OCI-LY3 (cell line): Measurements from ENCODE around the gene CD63.
A peak's percentile ranks its signal among the peaks of the same experiment; 100 is the strongest.

ENCODE experiments used
- H2AFZ ChIP-seq: fragments of 200-600, 300-600 bp; shearing (Covaris generic); 2 replicates; pipeline ENCODE4 v1.6.0; 2014; ENCODE audit warnings: antibody characterized with exemption, low read depth, low read length
- H3K27ac ChIP-seq: fragments of 200-600, 300-600 bp; sonication (generic); 2 replicates; pipeline ENCODE4 v1.5.1; 2014; ENCODE audit warnings: mild to moderate bottlenecking, low read length, moderate library complexity, mixed read lengths
- H3K27me3 ChIP-seq: fragments of 200-600, 300-600 bp; sonication (generic); 2 replicates; pipeline ENCODE4 v1.6.1; 2014; ENCODE audit warnings: low read depth, low read length, mixed read lengths
- H3K36me3 ChIP-seq: fragments of 200-600, 300-600 bp; sonication (generic); replicated peaks from 2 replicates; pipeline ENCODE3; 2014; ENCODE audit warnings: low read depth, low read length, mixed read lengths
- H3K4me1 ChIP-seq: fragments of 300-600, 200-600 bp; sonication (generic); 2 replicates; pipeline ENCODE4 v1.6.1; 2014; ENCODE audit warnings: low read length, mixed read lengths
- H3K4me2 ChIP-seq: fragments of 200-600, 300-600 bp; sonication (generic); 2 replicates; pipeline ENCODE4 v1.6.1; 2014; ENCODE audit warnings: low read length, mixed read lengths
- H3K4me3 ChIP-seq: fragments of 300-600, 200-600 bp; sonication (generic); 2 replicates; pipeline ENCODE4 v1.5.1; 2014; ENCODE audit warnings: antibody characterized with exemption, mild to moderate bottlenecking, low read length, moderate library complexity
- H3K79me2 ChIP-seq: fragments of 300-600, 200-600 bp; shearing (Covaris generic); 2 replicates; pipeline ENCODE4 v1.6.1; 2014; ENCODE audit warnings: mild to moderate bottlenecking, low read length, mixed read lengths
- H3K9ac ChIP-seq: fragments of 300-600, 200-600 bp; shearing (Covaris generic); 2 replicates; pipeline ENCODE4 v1.6.0; 2014; ENCODE audit warnings: mild to moderate bottlenecking, low read length, moderate library complexity
- H3K9me3 ChIP-seq: fragments of 200-600, 300-600 bp; shearing (Covaris generic); 2 replicates; pipeline ENCODE4 v1.6.1; 2014; ENCODE audit warnings: low read length, mixed read lengths; ENCODE audit not compliant: insufficient read depth
- H4K20me1 ChIP-seq: fragments of 200-600, 300-600 bp; sonication (generic); 2 replicates; pipeline ENCODE4 v1.6.1; 2016; ENCODE audit warnings: low read length, mixed read lengths; ENCODE audit not compliant: insufficient read depth
- CTCF ChIP-seq: fragments of 200-600, 300-600 bp; sonication (generic); IDR thresholded peaks from 2 replicates; pipeline ENCODE4 v1.5.1; 2014; ENCODE audit warnings: antibody characterized with exemption, low read length, low read depth
- EZH2phosphoT487 ChIP-seq: fragments of 200-600 bp; shearing (Covaris generic); IDR thresholded peaks from 2 replicates; pipeline ENCODE4 v1.6.1; 2018; ENCODE audit warnings: antibody characterized with exemption, mixed run types, low read depth

Gene CD63

DNA sequence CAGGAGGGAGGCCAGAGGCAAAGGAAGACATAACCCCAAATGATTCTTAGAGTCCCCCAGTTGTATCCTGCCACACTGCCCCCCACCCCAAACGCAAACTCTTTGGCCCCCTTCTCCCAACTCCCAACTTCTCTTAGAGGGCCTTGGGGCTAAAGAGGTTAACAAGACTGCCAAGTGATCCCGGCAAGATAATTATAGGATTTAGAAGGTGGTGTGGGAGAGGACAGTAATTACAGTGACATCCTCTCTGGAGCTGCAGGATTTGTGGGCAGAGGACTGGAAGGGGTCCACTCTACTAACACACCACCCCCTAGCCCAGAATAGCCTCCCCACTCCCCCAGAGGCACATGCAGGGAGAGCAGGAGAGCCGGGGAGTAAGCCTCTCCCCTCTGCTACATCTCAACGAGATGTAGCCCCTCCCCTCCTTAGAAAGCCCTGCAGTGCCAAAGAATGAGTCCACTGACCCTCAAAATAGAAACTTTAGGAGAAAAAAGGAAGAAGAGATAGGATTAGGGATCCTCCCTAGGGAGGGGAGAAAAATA is 8.8 kb upstream of the CD63 start:
- H4K20me1 ChIP-seq = no peaks in the 10 kb centered on the region
- peak overlapping the region; percentile 88 for H2AFZ ChIP-seq
- peak; percentile 2; the same call in 1 of the 2 replicates for TF ChIP-seq CTCF
- no peak for TF ChIP-seq EZH2phosphoT487
- no peaks in the 10 kb centered on the region for H3K79me2 ChIP-seq
- no peaks in the 10 kb centered on the region for H3K36me3 ChIP-seq
- no peaks in the 10 kb centered on the region for H3K9me3 ChIP-seq
- H3K9ac ChIP-seq = peak overlapping the region; percentile 83
- peak overlapping the region; percentile 94 for H3K4me2 ChIP-seq
- peaks cover 8% of the 10 kb centered on the region; the same call in 1 of the 2 replicates for H3K27me3 ChIP-seq
- H3K4me3 ChIP-seq = peak overlapping the region; percentile 87
- peak overlapping the region; percentile 28; the same call in 1 of the 2 replicates for H3K27ac ChIP-seq
- peaks cover 11% of the 10 kb centered on the region for H3K4me1 ChIP-seq

DNA sequence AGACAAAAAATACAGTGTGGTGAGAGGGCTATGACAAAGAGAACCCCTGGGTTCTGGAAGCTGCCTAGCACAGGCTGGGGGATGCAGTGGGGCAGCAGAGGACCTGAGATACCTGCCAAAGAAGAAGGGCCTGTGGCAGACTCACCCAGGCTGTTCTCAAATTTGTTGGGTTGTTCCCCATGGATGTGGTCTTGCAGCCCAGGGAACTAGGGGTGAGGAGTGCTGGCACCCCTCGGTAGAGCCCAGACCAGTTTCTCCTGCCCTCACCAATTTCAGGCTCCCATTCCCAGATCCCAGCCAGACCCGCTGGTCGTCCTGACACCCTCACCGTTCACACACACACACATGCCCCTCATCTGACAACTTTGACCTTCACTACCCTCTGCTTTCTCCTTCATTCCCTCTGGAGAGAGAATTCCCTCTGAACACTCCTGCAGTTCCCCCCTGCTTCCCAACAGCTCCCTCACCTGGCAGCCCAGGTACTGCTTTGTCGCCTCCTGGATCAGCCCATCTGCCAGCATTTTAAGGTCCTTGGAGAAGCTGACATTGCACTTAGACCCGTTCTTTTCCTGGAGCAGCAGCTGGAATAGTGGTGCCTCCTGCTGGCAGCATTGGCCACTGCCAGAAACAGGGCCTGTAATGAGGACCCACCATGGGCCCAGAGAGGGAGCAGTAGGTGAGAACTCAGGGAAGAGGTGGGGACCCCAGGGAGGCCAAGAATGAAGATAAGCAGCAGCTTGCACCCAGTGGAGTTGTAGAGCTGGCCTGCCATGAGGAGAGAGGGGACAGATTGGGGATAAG is 8.2 kb upstream of the CD63 start:
- Histone ChIP-seq H3K9ac (peak overlapping the region; percentile 83; the same call in 1 of the 2 replicates), H3K4me3 (no peak overlapping the region), H3K4me2 (peak overlapping the region; percentile 94), H3K9me3 (no peaks in the 10 kb centered on the region), H2AFZ (no peak overlapping the region), H3K27me3 (peaks cover 4% of the 10 kb centered on the region; the same call in 1 of the 2 replicates), H3K36me3 (no peaks in the 10 kb centered on the region), H3K79me2 (no peaks in the 10 kb centered on the region), H3K4me1 (peaks cover 8% of the 10 kb centered on the region; the same call in 1 of the 2 replicates), H3K27ac (no peak overlapping the region), H4K20me1 (no peaks in the 10 kb centered on the region)
- TF ChIP-seq EZH2phosphoT487 (no peak), CTCF (peak; percentile 78)

- peaks cover 8% of the 10 kb centered on the region; the same call in 1 of the 2 replicates for H3K4me1 ChIP-seq
These were observed 7.3 kb upstream of the CD63 start for GRCh38 chr12:55736076-55736475.

More at GRCh38 chr12:55736076-55736475, 7.3 kb upstream of the CD63 start:
- Histone ChIP-seq H4K20me1 (no peaks in the 10 kb centered on the region), H3K27me3 (no peaks in the 10 kb centered on the region), H3K9me3 (no peaks in the 10 kb centered on the region), H2AFZ (no peak overlapping the region), H3K79me2 (no peaks in the 10 kb centered on the region), H3K9ac (no peak overlapping the region), H3K4me3 (no peak overlapping the region), H3K27ac (no peak overlapping the region), H3K4me2 (no peak overlapping the region), H3K36me3 (no peaks in the 10 kb centered on the region)
- TF ChIP-seq EZH2phosphoT487 (no peak), CTCF (no peak)
